ENCODE measurements around the gene SPINK2.

GRCh38 chr4:56783986-56784385, 37.5 kb downstream of the SPINK2 start:
- TF ChIP-seq CTCF (IDR thresholded peaks at IDR 0.05) (no peak), POLR2A (IDR thresholded peaks at IDR 0.05) (no peak)

Data from body of pancreas (tissue), 4 donors.